HS-5 (cell line): ENCODE measurements around the gene RPS6KA2.

Source experiments
- DNase-seq: peaks from one replicate; pipeline ENCODE4 v3.0.0-alpha.2; 2012; ENCODE audit warnings: low read depth

RPS6KA2 gene

DNA sequence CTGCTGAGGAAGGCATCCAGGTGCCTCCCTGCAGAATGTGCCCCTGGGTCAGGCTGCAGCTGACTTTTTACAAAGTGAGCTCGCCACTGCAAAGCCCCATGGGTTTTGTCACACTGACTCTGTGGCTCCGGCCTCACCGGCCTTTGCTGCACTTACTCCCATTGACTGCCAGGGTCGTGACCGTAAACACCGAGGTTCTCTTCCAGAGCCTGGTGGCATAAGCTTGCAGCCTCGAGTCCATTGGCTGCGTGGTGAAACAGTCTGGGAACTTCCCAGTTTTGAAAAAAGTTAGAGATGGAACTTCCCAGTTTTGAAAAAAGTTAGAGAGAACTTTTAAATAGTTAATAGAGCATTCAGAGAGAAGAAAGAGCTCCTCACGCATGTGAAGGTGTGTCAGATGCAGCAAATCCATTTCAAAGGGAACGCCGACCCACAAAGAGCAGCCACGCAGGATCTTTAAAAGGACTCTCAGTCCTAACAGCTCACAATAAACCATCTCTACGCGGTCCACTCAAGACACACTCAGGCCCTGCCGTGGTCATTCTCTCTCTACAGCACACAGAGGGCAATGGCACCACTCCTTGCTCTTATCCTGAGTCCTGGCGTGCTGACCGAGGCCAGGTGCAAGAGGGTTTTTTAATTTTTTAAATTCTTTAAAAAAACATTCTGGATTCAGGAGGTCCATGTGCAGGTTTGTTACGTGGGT, 53.4 kb downstream of the RPS6KA2 start:
- no peak for DNase-seq

DNA sequence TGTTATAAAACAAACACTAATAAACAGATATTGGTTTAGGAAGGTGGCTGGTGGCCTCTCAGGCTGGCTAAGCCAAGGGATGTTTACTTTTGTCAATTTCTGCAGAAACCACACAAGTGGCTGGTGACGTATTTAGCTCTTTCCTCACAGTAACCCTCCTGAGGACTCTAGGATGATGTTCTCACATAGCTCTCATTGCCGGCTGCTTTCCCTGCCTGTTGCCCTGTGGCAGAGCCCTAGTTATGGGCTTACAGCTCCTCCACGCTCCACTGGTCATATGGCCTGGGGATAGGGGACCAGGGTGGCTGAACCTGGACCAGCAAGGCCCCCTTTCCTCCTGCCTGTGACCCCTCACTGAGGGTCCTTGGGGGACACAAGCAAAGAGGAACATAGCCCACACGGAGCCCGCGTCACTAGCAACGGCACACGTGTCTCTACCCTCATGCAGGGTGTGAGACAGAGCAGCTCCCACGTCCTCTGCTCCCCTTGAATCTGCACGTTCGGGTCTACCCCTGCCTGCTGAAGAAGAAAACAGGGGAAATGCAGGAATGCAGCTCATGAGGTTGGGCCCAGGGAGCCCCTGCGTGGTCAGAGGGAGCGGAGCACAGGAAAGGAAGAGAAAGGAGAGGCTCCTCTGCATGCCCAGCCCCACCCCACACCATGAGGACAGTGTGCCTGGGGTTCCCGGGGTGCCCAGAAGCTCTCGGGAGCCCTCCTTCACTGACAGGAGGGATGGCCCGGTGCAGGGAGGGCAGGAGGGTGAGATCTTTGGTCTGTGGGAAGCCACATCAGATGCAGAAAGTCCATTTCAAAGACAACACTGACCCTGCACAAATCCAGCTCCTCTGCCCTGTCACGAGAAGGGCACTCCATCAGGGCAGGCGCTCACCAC, 54.4 kb downstream of the RPS6KA2 start:
- no peak for DNase-seq

DNA sequence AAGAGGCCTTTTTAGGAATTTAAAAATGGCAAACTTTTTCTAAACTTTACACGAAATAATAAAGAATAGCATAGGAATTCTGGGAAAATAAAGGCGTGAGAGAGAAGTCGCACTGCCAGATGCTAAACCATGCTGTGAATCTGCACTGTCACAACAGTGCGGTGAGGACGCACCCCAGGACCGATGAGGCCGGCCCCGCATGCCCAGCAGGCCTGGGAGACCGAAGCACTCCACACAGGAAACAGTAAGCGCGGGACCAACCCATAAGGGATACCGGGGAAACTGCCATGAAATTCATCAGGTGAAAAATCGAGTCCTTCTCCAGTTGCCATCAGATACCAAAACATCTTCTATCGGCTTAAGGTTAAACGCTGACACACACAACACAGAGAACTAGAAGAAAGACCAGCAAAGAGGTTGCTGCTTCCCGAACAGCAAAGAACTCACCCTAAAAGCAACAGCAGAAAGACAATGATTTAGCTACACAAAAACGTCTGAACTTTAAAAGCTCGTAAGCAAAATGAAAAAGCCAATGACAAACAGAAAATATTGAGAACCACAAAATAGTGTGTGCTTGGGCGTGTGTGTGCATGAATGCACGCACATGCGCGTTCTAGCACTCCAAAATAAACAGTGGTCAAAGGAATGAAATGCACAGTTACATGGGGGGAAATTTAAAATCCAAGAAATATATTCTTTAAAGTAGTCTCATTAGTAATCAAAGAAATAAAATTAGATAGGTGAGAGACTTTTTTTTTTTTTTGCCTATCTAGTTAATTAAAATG, 55.9 kb downstream of the RPS6KA2 start:
- no peak for DNase-seq

DNA sequence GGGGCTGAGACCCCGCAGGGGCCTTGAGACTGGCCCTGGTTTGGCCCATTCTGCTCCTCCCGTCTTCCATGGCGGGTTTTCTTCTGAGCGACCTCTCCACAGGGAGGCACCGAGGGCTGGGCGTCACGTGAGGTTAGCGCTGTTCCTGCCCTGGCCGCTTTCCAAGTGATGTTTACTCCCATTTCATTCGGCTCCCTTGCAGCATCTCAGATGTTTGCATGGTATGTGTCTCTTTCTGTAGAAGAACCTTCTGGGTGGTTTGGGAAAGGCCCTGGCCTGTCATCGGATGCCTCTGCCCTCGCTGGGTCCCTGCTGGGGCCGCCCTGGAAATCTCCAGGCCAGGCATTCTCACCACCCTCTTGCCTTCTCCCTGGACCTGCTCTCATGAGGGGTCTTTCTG, 57.8 kb downstream of the RPS6KA2 start:
- DNase-seq = no peak

DNA sequence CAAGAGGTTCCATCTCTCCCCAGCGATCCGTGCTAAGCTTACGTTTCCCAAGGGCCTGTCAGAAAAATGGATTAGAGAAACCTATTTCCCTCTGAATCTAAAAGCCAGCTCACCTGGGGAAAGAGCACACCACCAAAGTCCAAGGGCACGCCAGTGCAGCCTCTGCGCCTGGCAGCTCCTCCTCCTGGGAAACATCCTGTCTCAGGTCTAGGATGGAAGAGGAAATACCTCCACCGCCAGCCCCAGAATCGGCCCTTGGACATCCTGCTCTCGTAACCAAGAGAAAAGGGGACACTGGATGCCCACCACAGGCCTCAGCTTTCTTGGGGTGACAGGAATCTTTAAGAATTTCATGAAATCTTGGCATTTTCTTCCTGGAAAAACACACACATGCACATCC, 59.2 kb downstream of the RPS6KA2 start:
- DNase-seq = no peak

DNA sequence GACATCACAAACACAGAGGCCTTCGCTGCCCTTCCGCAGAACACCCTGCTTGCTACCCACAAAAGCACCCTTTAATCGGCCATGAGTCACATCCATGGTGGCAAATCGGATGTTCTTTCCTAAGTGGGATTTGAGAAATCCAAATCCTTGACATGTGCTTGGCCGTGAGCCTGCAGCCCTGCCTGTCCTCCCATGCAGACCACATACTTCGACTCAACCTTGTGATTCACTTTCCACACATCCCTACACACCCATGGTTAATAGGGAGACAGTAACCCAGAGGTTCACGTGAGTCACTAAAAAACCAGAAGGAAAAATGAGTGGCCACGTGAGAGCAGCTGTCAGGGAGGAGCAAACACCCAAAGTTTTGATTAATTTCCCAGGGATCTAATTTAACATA, 59.9 kb downstream of the RPS6KA2 start:
- peak; percentile 96 for DNase-seq

DNA sequence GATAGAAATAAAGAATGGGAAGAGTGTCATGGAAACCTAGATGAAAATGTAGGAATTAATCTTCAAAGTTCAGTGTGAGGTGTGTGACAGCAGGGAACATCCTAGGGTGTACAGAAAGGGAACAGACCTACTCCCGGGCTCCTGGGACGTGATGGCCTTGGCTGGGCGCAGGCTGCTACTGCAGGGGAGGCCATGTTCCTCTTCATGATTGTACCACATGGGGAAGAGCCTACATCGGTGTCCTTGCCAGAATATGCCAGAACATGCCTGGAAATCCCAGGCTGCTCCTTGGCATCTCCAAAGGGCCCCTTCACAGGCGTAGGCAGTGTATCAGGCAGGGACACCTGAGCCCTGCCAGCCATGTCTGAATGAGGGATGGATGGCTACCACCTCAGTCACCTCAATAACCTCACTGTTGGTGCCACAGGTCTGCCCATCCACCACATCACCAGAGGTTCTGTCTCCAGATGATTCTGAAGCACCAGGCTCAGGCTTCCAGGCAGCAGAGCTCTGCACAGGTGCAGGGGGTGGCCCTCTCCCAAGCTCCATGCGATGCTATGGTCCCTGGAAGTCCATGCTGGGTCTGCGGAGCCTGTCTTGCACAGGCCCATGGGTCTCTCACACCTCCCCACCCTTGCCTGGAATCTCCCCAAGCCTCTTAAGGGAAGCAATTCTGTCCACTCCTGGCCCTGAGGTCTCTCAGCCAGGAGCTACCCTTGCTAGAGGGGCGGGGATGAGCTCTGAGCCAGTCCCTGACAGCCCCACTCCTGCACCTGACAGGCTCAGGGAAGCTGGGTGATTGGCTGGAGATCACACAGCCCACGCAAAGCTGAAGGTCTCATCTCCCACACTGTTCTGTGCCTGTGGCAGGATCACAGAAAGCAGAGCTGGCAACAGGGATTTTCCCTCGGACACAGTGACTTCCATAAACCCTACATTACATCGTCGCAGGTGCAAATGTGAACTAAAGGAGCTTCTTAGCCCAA, 60.7 kb downstream of the RPS6KA2 start:
- DNase-seq = no peak

DNA sequence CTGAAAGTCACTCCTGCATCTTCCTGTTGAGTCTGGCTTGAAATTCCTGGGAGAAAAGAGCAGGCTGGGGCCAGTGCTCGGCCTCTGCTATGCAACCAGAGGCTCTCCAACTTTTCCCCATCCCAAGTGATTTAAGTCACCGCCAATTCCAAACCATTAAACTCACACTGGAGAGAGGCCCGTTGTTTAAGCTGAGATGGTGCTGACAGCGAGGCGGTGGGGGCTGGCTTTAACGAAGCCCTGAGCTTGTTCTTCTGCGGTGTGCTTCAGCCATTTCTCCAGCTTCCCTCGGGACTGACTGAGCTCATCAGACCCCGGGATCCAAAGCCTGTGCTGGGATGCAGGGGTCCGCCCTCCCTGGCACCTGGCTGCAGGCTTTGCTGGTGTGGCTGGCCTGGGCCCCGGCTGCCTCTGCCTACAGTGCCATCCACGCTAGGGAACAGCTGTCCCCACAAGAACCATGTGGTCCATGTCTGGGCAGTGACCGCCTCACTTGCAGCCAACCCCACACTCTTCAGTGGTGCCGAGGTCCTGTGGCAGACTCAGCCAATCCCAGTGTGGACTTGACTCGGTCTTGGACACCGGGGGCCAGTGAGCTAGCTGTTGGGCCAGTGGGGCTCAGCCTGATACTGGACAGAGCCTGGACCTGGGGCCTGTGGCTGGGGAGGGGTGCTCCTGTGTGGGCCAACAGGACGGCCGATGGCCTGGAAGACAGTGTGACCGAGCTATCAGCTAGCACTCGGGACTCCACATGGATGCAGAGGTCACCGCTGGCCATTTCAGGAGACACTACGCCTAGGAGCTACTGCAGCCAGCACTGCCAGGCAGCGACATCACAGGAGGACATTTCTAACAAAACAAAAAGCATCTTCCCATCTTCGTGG, 61.7 kb downstream of the RPS6KA2 start:
- DNase-seq = no peak

DNA sequence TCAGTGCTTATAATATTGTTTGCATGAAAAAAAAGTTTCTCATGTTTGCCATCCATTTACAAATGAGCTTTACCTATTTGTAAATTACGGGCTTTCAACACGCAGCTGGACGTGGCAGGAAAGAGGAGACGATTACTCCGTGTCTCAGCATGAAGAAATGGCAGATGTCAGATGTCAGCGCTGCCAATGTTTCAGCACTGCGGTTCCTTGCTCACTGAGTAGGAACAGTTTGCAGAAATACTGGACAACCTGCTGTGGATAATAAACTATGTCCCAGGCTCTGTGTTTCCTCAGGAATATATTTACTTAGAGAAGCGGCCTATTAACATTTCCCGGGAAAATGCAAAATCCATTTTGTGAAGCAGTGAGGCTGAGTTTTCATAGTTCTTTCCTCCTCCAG, 63.2 kb downstream of the RPS6KA2 start:
- no peak for DNase-seq

DNA sequence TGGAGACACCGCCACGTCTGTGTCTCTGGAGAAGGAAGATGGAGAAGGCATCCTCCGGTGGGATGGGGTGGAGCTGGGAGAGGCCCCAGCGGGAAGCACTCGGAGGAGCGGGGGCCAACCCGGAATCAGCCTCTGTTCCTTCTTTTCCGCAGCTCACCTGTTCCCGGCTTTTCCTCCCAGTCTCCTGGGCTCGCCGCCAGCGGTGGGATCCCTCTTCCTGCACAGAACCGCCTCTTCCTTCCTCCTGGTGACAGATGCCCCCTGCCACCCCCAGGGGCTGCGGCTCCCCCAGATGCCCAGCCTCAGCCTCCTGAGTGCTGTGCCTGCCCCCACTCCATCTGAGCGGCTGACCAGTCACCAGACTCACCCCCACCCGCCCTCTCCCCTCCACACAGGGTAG, 63.9 kb downstream of the RPS6KA2 start:
- no peak for DNase-seq

DNA sequence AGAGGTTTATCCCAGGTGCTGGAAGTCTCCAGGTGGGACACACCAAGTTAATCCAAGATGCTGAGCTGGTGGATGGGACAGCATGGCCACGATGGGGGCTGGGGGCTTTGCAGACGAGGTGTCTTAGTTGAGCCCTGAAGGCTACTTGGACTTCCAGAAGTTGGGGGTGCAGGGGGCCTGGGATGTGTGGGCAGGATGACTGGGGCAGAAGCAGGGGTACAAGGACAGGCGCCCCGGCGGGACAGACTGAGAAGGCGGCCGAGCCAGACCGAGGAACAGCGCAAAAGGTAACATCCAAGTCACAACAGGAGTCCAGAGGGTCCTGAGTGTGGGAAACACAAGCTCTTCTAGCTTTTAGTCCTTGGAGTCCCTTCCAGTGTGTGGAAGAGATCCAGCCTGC, 64.3 kb downstream of the RPS6KA2 start:
- no peak for DNase-seq

DNA sequence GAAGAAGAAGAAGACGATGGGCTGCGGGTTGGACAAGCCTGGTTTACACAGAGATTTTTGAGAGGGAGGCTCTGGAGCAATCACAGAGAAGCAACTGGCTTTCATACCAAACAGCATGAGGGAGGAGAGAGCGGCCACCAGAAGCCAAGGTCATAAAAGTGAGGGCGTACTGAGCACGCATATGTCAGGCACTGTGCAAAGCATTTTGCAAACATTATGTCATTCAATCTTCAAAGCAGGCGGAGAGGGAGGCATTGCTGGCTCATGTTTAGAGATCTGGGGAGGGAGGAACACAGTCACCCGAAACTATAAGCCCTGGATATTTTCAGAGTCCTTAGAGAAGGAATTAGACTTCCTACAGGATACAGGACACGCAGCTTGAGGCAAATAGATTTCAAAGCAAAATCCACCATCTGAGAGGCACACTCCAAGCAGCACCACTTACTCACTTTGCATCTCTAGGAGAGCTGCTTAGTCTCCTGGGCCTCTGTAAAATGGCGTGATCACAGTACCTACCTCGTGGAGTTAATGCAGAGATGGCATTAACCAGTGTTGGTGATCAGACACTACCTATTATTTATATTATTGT, 65.2 kb downstream of the RPS6KA2 start:
- DNase-seq = no peak

DNA sequence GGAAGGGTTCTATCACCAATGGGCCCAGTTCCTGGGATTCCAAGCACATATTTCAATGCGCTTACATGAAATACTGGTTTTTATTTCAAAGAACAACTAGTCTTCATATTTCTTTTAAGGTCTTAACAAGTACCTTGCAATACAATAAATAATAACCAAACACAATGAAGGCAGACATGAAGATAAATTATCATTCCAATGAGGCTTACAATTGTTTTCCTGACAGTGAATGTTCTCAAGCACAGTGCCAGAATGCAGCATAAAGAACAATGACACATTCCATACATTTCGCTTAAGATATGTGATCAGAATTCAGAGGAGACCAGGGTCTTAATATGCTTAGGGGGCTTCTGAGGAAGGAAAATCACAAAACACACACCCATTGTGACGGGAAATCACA, 66.8 kb downstream of the RPS6KA2 start:
- no peak for DNase-seq

DNA sequence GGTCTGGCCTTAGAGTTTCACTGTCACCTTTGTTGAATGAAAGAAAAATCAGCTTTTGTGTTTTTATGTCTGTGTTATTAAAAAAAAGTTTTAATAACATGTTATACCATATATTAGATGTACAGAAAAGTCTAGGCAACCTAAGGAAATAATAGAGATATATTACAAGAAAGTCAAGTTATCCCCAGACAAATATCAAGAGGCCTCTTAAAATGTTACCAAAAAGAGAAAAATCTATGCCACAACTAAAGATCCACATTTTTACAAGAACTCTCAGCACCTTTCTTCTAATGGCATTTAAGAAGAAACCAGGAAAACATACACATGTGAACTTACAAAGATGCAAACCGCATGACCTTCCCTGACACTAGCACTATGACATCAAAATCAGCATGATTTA, 67.4 kb downstream of the RPS6KA2 start:
- no peak for DNase-seq

DNA sequence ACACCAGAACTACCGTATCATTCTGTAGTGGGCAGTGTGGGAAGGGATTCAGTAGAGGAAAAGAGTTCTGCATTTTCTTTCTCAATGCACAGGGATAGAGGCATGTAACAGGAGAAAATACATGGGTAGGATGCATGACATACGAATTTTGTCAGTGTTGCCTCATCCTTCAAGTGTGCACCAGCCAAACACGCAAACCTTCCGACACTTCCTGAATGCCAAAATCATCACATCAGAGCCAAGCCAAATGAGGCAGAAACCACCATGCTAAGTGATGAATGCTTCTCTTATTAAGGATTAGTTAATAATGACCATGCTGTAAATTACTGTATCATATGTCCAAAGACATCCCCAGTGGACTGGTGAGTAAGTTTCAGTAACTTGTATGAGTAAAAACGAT, 67.8 kb downstream of the RPS6KA2 start:
- no peak for DNase-seq

DNA sequence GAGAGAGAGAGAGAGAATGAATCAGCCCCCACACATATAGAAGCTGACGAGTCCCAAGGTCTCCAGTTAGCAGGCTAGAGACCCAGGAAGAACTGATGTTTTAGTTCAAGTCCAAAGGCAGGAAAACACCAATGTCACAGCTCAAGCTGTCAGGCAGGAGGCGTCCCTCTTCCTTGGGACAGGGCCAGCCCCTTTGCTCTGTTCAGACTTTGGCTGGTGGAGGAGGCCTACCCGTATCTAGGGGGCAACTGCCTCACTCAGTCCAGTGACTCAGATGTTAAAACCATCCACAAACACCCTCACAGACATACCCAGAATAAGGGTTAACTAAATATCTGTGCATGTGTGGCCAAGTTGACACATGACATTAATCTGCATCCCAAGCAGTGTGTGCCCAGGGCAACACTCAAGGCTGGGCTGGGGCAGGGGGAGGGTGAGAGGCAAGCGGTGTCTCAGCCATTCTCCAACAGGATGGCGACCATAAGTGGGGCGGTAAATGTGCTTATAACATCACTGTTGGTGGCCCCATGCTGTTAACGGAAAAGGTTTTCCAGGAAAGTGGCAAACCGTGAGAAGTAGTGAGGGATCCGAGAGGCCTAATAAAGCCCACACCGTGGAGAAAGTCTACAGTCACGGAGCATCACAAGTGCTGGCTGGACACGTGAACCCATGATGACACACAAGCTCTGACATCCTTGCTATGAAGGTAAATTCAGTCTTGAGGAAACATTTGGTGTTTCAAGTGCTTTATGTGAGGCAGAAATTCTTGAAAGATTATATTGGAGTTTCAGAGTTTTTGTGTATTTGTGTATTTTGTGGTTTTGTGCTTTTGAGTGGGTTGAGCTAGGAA, 68.7 kb downstream of the RPS6KA2 start:
- no peak for DNase-seq

DNA sequence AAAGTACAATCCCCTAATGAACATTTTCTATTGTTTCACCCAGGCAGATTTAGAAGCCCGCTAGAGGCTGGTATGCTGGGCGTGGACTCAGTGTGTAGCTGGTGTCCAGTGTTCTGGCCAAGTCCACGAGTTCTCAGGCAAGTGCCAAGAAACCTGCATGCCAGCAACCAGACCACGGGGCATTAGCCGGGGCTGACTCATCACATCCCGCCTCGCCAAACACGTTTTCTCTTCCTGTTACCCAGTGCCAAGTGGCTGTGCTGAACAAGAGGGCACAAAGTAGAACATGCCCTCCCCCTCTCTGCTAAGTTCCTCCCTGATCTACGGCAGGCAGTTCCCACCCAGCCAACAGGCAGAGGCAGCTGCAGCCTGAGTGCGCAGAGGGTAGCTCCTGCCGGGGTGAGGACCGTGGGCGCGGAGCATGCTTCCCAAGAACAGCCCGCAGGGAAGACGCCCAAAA, 70.2 kb downstream of the RPS6KA2 start:
- DNase-seq = peak; percentile 64

DNA sequence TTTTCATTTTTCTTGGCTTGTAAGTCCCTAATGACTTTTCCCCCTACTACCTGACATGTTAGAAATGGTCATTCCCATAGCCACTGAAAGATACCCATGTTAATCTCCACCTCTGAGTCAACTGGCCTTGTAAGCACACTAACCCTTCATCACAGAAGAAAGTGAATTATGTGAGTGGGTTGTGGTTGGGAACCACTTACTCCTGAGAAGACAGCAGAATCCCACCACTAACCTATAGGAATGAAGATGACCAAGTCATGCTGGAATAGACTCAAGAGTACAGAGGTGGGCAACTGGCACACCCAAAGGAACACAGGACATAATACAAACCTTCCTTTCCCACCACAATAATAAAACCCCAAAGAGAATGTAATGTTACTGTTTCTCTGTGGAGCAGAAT, 70.7 kb downstream of the RPS6KA2 start:
- no peak for DNase-seq

DNA sequence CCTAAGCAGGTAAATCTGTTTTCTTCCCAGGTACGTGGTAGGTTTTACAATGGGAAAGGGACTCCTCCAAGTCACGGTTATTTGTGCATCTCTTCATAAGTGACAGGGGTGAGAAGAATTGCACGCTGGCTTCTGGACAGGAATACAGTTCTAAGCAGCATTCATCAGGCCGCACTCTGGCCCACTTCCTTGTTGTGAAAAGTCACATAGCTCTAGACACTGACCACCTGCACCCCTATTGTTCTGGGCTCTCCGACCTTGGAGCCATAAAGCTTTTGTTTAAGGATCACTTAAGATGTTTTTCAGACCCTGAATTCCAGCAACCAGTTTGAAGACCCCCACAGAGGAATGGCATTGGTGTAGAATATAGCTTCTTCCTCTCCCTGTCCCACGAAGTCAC, 72.0 kb downstream of the RPS6KA2 start:
- DNase-seq = no peak
